Osteoblast (primary cell): ENCODE measurements around the gene MDGA2. TPM values are rescaled to one million over a fixed set of nuclear protein-coding genes. Genes with fewer than 3 reads are reported as not detected.
"Not testable (repeated sequence)": the region's sequence is repeated elsewhere in the genome, so short reads cannot be mapped to it uniquely, and the experiment has no call there.

ENCODE experiments used
- DNase-seq: peaks from one replicate; pipeline ENCODE4 v3.0.0; 2011; ENCODE audit warnings: low spot score, mixed read lengths; ENCODE audit not compliant: insufficient read length; ENCODE audit errors: missing footprints
- H2AFZ ChIP-seq: 2 replicates; pipeline ENCODE4 v1.6.0; 2011; ENCODE audit warnings: mild to moderate bottlenecking, low read length
- H3K27ac ChIP-seq: 2 replicates; pipeline ENCODE4 v1.5.1; 2011; ENCODE audit warnings: mild to moderate bottlenecking, low read depth, low read length, moderate library complexity
- H3K27me3 ChIP-seq: 2 replicates; pipeline ENCODE4 v1.6.0; 2012; ENCODE audit warnings: mild to moderate bottlenecking, control low read depth, inconsistent platforms, low read length, moderate library complexity; ENCODE audit not compliant: insufficient read depth
- H3K36me3 ChIP-seq: 2 replicates; pipeline ENCODE4 v1.5.1; 2011; ENCODE audit warnings: mild to moderate bottlenecking, low read length, control low read depth, moderate library complexity; ENCODE audit not compliant: insufficient read depth
- H3K4me1 ChIP-seq: 2 replicates; pipeline ENCODE4 v1.5.1; 2011; ENCODE audit warnings: mild to moderate bottlenecking, low read length, control low read depth, moderate library complexity; ENCODE audit not compliant: insufficient read depth
- H3K4me2 ChIP-seq: 2 replicates; pipeline ENCODE4 v1.6.0; 2011; ENCODE audit warnings: mild to moderate bottlenecking, low read length; ENCODE audit not compliant: insufficient read depth
- H3K4me3 ChIP-seq: fragments of 200-600 bp; sonication (generic); 3 replicates; pipeline ENCODE4 v1.5.1; 2012; ENCODE audit warnings: mild to moderate bottlenecking, low read length, inconsistent platforms; ENCODE audit not compliant: insufficient read depth
- H3K79me2 ChIP-seq: 2 replicates; pipeline ENCODE4 v1.6.0; 2012; ENCODE audit warnings: mild to moderate bottlenecking, low read length, control low read depth, inconsistent platforms; ENCODE audit not compliant: insufficient read depth
- H3K9me3 ChIP-seq: 2 replicates; pipeline ENCODE4 v1.5.1; 2011; ENCODE audit warnings: low read depth, low read length, control low read depth
- H4K20me1 ChIP-seq: 2 replicates; pipeline ENCODE4 v1.6.0; 2012; ENCODE audit warnings: mild to moderate bottlenecking, low read length, control low read depth; ENCODE audit not compliant: insufficient read depth
- CTCF ChIP-seq: IDR thresholded peaks from 2 replicates; pipeline ENCODE4 v1.5.1; 2011; ENCODE audit warnings: mild to moderate bottlenecking, low read depth, low read length, moderate library complexity; ENCODE audit errors: extremely low read depth
- total RNA-seq: library from RNA; depleted of rRNA; stranded (reverse); fragments of >200 nt; gene quantifications from 2 replicates; pipeline ENCODE4 v1.2.3, GENCODE V29; 2012

MDGA2 gene
- total RNA-seq, 1 donor = not detected

GRCh38 chr14:47246367-47246766 is 429.0 kb downstream of the MDGA2 start:
- no peak overlapping the region for H2AFZ ChIP-seq
- H3K4me2 ChIP-seq = no peak overlapping the region
- H3K79me2 ChIP-seq = no peaks in the 10 kb centered on the region
- no peaks in the 10 kb centered on the region for H3K36me3 ChIP-seq
- no peaks in the 10 kb centered on the region for H4K20me1 ChIP-seq
- no peaks in the 10 kb centered on the region for H3K27me3 ChIP-seq
- no peak overlapping the region for H3K27ac ChIP-seq
- no peaks in the 10 kb centered on the region for H3K9me3 ChIP-seq
- DNase-seq = no peak
- no peaks in the 10 kb centered on the region for H3K4me1 ChIP-seq
- H3K4me3 ChIP-seq = no peak overlapping the region
- no peak for TF ChIP-seq CTCF

- H3K27me3 ChIP-seq, H3K4me1 ChIP-seq, H3K27ac ChIP-seq, H4K20me1 ChIP-seq, H3K4me2 ChIP-seq, H3K79me2 ChIP-seq, DNase-seq, H3K4me3 ChIP-seq, H3K36me3 ChIP-seq, H2AFZ ChIP-seq, H3K9me3 ChIP-seq: not testable (repeated sequence)
Observed at GRCh38 chr14:47242579-47242978, 432.8 kb downstream of the MDGA2 start.

GRCh38 chr14:47240748-47241437 is 434.5 kb downstream of the MDGA2 start:
- no peak overlapping the region for H3K4me3 ChIP-seq
- H3K36me3 ChIP-seq = no peaks in the 10 kb centered on the region
- no peaks in the 10 kb centered on the region for H4K20me1 ChIP-seq
- no peak for DNase-seq
- H3K4me2 ChIP-seq = no peak overlapping the region
- H3K27ac ChIP-seq = no peak overlapping the region
- no peaks in the 10 kb centered on the region for H3K27me3 ChIP-seq
- H3K4me1 ChIP-seq = no peaks in the 10 kb centered on the region
- H3K9me3 ChIP-seq = no peaks in the 10 kb centered on the region
- H3K79me2 ChIP-seq = no peaks in the 10 kb centered on the region
- H2AFZ ChIP-seq = no peak overlapping the region
- no peak for TF ChIP-seq CTCF

DNA sequence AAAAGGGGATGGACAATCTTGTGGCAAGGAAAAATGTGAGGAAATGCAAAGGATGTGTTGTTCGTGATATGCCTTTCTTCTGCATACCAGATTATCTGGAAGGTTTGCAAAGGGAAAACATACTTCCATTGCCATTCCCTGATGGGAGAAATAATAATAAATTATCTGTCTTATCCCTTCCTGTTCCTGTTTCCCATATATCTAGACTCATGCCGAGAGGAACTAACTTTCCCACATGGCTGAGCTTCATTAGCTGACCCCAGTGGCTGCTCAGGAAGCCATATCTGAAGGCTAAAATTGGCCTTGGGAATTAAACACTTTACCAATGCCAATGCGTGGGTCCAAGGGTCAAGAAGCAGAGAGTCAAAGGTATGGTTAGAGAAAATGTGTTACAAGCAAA is 439.8 kb downstream of the MDGA2 start:
- Histone ChIP-seq H3K9me3 (no peaks in the 10 kb centered on the region), H3K79me2 (no peaks in the 10 kb centered on the region), H3K4me3 (no peak overlapping the region), H3K27me3 (no peaks in the 10 kb centered on the region), H3K36me3 (no peaks in the 10 kb centered on the region), H4K20me1 (no peaks in the 10 kb centered on the region), H3K4me1 (no peaks in the 10 kb centered on the region), H3K27ac (no peak overlapping the region), H3K4me2 (no peak overlapping the region), H2AFZ (no peak overlapping the region)
- DNase-seq = no peak
- TF ChIP-seq CTCF = no peak
